Stimulated activated CD8-positive, alpha-beta memory T cell treated with anti-CD3 and anti-CD28 coated beads, Interleukin-4, amount 100 ng/mL, for 48 hours (primary cell): ENCODE measurements around the gene ARHGEF39.

ENCODE experiments used
- DNase-seq: peaks from one replicate; pipeline ENCODE4 v3.0.0-alpha.2; 2020

Gene ARHGEF39, protein sequence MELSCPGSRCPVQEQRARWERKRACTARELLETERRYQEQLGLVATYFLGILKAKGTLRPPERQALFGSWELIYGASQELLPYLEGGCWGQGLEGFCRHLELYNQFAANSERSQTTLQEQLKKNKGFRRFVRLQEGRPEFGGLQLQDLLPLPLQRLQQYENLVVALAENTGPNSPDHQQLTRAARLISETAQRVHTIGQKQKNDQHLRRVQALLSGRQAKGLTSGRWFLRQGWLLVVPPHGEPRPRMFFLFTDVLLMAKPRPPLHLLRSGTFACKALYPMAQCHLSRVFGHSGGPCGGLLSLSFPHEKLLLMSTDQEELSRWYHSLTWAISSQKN

DNA sequence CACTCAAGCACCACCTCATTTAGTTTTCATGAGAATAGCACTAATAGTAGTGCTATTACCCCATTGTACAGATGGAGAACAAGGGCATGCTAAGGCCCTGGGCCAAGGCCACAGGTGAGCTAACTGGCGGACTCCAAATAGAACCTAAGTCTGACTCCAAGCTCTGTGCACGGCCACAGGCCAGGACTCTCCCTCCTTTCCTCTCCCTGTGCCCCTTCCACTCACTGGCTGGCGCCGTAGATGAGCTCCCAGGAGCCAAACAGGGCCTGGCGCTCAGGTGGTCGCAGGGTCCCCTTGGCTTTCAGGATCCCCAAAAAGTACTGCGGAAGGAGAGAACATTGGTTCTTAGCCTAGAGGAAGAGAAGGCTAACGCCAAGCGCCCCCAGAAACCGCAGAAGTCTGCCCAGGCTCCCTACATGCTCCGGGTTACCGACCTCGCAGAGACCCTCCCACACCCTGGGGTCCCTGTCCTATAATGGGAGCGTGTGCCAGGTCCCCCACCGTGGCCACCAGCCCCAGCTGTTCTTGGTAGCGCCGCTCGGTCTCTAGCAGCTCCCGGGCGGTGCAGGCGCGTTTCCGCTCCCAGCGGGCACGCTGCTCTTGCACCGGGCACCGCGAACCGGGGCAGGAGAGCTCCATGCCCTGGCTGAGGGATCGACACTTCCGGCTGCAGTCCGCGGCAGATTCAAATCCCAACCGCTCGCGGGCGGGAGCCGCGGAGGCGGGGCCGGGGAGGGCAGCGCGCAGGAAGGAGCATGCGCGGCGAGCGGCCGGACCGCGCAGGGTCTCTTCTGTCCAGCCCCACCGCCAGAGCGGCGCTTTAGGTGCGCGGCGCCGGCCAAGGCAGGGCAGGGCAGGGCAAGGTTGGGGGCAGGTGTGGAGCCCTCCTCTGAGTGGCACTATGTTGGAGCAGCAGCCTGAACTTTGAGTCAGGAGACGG lies at the start of gene ARHGEF39:
TSS of gene ARHGEF39 (minus strand) at position 665 of the 940 bp plus-strand sequence. CDS start at position 639, 26 bp downstream.
- DNase-seq, result peak; percentile 87

DNA sequence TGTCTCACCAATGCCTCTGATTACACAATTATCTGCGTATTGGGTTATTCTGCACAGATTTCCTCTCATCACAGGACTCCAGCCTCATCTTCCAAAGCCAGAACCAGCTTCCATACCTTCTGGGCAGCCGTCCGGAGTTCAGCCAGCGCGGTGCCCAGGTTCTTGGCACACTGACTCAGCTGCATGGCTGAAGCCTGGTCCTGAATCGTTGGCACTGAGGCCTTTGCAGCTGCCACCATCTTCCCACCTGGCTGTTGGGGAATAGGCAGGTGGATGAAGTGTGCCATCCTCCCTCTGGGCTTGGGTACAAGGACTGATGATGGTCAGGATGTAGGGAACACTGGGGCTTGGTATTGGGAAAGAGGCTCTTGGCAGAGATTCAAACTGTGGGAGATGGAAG lies 49.1 kb upstream of the ARHGEF39 start:
- DNase-seq, result no peak

DNA sequence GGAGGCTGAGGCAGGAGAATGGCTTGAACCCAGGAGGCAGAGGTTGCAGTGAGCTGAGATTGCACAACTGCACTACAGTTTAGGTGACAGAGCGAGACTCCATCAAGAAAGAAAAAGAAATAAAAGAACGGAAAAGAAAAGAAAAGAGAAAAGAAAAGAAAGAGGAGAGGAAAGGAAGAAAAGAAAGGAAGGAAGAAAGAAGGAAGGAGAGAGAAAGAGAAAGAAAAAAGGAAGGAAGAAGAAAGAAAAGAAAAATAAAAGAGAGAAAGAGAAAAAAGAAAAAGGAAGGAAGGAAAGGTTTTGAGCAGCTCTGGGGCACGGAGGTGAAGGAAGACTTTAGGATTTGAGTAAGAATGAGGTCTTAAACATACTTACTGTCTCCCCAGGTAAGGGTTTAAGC lies 48.6 kb upstream of the ARHGEF39 start:
- no peak for DNase-seq

DNA sequence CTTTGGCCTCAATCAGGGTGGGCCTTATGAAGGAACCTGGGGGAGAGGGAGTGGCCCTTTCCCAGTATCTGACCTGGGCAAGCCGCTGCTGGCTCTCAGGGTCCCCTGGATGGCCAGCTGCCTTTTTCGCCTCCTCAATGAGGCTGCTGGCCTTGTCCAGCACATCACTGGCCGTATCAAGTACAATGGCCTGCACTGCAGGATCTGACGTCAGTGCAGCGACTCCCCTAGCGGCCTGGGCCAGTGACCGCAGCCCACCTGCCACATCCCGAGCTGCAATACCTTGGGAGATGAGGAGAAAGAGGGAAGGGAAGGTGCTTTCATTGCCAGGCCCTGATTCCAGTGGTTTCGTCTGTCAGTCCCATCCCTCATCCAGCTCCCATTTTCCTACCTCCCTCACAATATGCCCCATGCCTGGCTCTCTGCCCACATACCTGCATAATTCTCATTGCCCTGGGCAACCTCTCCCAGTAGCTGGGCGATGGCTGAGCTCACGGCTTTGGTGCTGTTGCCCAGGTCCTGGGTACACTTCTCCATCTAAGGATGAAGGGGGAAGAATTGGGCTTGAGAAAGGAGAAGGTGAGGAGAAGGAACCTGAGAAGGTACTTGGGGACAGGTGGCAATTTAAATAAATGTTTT lies 47.9 kb upstream of the ARHGEF39 start:
- DNase-seq, result no peak

DNA sequence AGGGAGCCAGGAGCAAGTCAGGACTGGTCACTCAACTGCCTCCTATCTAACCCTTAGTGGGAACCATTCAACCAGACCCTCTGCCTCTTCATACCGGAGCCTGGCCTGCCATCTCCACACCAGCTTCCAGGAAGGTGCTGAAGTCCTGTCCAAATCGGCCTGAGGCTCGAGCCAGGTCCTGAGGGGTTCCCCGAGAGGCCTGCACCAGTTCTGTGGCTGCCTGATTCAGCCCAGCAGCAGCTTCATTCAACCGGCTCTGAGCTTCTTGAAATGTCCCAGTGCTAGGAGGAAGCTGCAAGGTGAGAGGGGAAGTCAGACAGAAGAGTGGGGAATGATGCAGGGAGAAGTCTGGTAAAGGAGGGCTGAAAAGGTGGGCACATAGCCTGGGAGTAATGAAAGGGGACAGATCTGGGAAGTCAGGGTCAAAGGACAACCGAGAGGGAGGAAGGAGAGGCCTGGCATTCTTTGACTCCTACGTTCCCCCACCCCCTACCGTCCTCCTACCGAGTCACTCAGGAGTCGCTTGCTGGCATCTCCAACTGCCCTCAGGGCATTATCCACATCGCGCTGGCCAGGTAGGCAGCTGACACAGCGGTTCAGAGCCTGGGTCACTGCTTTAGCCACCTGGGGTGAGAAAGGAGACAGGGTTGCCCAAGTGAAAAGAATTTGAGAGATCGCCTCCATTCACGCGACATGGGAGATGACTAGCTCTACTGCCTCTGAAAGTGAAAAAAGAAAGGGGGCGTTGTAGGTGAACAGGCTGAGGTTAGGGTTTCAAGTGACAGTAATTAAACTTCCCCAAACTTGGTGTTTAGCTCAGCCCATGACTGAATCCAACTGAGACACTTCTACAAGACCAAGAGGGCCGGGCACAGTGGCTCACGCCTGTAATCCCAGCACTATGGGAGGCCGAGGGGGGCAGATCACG lies 46.8 kb upstream of the ARHGEF39 start:
- DNase-seq, result no peak

DNA sequence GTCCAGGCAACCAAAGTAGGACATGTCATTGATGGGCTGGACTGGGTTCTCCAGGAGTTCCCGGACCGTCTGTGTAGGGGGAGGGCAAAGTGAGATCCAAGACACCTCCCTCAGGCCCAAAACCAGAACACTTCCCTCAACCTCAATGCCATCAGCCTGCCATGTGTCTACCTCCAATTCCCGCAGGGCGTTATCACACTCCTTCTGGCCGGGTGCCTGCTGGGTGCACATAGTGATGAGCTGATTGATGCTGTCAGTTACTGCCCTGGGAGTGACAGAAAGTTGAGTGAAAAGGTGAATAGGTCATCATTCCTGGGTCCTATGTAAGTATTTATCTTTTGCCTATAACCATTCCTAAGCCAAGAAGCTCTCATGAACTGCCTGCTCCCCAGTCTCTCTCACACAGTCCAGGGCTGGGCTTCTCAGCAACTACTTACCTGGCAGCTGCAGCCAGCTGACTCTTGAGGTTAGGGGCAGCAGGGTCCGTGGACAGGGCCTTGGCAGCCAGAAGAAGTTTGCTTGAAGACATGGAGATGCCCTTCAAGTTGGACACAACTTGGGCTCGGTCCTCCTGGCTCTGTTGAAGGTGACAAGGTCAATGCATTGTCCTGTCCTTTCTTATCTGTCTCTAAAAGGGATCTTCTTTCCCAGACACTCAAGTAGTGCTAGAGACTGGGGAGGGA lies 46.0 kb upstream of the ARHGEF39 start:
- no peak for DNase-seq

DNA sequence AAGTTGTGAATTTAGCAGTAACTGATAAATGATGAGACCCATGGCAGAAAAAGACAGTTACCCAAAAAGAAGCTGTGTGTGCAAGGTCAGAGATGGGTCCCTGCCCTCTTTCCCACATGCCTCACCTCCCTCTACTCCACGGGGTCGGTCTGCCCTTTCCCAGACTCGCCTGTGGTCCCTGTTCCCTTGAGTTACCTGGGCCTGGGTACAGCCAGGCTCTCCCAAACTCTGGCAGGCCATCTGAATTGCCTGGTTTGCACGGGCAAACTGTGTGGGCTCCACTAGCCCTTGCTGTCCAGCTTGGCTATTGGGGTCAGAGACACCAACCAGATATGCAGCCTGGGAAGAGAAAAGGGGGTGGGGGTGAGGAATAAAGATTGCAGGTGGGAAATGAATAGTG lies 43.2 kb upstream of the ARHGEF39 start:
- DNase-seq, result no peak

DNA sequence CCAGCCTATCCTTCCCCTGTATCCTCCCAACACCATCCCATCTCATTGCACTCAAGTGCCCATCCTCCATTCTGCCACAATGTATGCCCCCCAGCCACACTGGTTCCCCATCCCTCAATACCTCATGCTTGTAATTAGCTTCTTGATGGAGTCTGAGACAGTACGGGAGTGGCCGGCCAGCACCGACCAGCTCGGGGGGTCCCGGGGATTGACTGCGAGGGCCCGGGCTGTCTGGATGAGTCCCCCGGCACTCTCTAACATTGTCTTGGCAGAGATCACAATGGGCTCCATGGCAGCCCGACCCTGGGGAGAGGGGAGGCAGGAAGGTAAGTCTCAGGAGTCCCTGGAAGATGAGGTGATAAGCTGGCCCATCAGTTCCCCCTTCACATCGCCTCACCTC lies 42.0 kb upstream of the ARHGEF39 start:
- DNase-seq, result no peak

DNA sequence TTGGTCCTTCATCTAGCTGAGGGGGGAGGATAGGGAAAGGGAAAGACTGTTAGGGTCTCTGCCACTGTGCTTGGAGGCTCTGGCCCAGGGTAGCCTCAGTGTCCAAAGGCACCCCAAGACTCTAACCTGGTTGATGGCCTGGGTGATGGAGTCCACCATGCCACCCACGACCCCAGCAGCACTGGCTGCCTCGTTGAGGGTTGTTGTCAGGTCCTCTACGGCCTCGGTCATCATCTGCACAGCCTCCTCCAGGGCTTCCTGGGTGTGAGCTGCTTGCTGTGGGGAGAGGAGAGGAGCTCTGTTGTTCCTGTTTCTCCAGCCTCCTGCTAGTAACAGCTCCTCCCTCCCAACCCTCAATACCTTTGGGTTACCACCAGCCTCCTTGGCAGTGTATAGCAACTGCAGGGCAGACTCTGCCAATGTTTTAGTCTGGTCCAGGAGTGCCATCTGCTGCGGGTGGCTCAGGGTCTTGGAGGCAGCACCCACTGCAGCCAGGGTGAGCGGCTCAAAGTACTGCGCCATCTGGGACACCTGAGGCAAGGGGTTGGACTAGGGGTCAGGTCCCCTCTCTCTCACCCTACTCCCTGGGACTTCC lies 40.9 kb upstream of the ARHGEF39 start:
- no peak for DNase-seq

DNA sequence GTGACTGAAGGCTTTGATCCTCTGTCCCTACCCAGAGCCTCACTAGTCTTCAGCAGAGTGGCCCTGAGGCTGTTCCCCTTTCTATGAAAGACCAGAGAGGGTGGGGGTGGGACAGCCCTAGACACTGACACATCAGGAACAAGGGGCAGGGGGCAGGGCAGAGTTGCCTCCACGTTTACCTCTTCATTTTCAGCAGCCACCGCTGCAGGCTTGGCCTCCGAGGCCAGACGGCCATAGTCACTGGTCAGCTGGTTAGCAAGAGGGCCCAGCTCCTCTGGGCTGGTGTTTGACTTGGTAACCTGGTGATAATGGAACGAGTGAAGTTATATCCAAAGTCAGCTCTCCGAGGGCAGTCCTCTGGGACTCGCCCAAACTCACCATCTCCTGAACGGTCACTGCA lies 40.4 kb upstream of the ARHGEF39 start:
- DNase-seq, result no peak

DNA sequence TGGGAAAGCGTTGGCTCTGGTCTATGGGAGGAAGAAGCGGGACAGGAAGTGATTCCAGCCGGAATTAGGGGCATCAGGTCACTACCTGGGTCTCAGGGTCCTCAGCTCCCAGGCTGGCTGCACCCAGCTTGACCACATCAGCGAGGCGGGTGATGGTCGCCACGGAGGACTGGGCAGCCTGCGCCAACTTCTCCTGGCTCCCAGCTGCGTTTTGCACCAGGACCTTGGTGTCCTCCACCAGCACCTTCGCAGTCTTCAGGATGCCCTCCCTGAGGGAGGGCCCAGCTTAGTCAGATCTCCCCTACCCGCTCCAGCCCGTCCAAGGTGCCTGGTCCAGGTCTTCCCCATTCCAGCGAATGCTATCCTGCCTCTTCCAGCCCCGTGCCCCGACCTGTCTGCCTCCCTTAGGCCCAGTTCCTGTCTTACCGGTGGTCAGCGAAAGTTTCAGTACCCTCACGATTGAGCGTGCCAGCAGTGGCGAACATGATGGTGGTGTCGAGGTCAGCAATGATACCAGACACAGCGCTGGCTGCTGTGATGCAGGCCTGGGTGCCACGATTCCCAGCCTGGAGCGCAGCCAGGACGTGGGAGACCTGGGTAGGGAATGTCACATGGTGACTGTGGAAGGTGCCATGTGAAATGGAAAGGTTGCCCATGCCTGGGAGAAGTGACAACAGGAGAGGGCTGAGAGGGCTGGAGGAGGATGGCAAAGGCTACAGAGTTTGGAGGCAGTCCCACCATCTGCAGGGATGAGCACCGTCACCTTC lies 39.1 kb upstream of the ARHGEF39 start:
- DNase-seq, result no peak

DNA sequence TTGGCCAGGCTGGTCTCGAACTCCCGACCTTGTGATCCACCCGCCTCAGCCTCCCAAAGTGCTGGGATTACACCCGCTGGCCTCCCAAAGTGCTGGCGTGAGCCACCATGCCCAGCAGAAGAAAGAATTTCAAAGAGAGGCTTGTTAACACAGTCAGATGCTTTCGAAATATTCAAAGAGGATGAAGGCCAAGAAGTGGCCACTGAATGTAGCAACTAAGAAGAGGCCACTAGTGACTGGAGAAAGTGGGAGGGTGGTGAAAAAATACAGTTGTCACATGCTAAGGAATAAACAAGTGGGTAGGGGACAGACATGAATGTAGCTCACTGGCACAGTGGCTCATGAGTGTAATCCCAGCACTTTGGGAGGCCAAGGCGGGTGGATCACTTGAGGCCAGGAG lies 37.7 kb upstream of the ARHGEF39 start:
- DNase-seq, result no peak

DNA sequence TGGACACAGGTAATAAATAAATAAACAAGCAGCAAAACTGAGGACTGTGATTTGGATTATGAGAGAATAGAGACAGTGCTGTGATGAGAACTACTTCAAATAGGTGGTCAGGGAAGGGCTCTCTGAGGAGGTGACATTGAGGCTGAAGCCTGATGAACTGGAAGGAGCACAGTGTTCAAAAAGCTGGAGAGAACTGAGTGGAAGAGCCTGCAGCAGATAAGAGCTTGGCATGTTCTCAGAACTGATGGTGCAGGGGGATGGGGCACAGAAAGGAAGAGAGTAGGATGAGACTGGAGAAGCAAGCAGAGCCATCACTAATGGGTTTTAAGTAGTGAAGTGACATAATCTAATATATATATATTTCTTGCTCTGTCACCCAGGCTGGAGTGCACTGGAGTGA lies 35.9 kb upstream of the ARHGEF39 start:
- DNase-seq, result no peak

DNA sequence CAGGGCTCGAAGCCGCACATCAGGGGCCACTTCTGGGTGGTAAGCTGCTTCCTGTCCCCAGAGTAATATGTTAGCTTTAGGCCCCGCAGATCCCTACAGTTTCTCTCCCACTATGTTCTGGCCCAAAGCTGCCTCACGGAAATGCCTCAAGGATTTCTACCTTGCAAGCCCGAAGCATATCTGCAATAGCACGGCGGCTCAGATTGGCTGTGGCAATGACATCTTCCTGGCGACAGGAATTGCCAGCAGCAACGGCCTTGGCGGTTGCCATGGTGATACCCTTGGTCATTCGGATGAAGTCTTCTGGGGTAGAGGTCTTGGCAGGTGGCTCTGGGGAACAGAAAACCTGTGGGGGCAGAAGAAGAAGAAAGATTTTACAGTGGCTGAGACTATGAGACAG lies 35.0 kb upstream of the ARHGEF39 start:
- DNase-seq, result no peak

DNA sequence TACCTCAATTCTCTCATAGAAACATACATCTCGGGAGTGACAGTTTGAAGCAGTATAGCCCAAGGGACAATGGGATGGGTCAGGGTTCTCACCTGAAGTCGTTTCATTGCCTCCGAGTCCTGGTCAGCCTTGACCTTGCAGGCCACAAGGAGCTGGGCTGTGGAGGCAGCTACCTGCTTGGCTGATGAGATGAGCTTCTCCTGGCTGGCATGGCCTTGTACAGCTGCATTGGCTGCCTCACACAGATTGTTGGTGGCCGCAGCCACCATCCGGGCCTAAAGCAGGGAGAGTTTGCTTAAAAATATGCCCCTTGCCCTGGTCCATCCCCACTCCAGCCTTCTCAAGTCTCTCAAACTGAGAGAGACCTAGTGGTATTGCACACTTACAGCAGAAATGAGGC lies 33.2 kb upstream of the ARHGEF39 start:
- no peak for DNase-seq

DNA sequence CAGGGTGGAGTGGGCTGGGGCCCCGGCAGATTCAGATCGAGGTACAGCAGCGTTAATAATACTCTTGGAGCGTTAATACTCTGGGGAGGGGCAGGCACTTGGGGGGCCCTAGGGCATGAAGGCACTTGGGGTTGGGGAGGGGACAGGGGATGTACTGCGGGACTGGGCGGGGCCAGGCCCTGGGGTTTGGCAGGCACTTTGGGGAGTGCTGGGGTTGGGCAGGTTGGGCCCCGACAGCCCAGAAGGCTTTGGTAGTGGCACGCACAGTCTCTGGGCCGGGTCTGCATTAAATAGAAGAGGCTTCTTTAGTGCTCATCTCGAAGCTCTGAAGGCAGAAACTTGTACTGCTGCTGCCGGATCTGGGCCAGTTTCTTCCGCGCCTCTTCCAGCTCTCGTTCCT lies 32.5 kb upstream of the ARHGEF39 start:
- no peak for DNase-seq

DNA sequence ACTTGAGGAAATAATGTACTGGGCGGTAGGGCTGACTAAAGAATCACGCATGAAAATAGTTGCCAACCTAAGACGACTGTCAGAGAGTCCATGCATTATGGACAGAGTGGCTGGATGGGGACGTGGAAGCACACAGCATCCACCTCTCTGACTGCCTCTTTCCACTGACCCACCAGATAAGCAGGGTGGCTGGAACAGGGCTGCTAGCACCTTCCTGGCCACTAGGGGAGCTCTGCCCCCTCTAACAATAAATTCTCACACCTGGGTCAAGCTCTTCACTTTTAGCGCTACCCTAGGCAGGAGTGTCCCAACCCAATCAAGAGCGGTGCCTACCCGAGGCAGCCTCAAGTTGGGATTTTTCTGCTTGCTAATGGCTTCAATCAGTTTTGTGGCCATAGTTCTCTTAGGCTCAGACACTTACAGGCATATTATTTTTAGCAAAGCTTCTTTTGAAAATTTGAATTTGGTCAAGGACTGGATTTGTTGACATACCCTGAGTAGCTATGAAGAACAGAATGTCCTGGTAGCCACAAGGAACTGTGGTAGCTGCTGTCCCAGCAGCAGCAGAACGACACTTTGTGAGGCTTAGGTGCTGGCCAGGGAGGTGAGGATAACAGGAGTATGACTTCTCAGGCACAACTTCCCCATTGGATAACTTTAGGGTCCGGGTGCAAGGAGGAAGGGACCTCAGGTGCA lies 31.7 kb upstream of the ARHGEF39 start:
- peak; percentile 70 for DNase-seq

DNA sequence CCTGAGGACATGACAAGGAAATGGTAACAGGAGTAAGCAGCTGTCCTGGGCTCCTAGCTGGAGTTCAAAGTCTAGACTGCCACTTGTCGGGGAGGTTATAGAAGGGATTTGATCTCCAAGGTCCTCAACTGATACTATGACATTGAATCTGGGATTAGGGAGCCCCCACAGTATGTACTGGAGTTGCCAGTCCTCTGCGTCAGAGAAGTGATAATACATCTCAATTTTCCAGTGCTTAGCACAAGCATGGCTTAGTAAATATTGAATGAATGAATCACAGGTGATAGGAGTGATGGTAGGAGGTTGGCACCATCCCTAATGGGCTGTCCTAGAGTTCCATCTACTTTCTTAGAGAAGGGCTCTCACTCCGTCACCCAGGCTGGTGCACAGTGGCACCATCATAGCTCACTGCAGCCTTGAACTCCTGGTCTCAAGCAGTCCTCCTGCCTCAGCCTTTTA lies 31.0 kb upstream of the ARHGEF39 start:
- no peak for DNase-seq

DNA sequence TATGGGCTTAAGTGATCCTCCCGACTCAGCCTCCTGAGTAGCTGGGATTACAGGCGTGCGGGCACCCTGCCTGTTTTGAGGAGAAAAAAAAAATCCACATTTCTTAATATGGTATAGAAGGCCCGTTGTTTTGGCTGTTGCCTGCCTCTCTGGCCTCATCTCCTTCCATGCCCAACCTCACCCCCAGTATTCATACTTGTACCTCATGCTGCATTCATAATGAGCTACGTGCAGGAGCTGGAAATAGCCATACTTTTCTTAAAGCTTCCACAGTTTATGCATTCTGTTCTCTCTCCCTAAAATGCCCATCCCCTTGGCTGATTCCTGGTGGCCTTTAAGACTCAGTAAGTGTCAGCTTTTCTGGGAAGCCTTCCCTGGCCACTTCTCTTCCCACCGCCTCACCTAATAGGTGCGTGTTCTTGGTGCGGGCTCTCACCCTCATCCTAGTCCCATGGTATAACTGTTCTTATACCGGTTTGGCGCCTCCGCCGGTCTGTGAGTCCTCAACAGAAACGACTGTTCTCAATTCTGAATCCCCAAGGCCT lies 26.8 kb upstream of the ARHGEF39 start:
- no peak for DNase-seq

DNA sequence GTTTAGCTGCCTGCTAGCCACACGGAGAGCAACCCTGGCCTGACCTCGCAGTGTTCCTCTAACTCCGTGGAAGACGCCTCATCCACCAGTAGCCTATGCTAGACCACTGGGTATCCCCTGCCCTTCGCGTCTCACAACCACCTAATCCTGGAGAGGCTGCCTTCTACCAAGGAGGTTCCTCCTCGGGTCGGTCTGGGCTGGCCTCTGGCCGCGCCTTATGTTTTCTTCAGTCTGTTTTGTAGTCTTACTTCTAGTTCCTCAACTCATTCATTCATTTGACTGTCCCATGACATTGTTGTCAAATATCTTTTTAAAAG lies 26.3 kb upstream of the ARHGEF39 start:
- DNase-seq, result no peak
